Esophagus squamous epithelium (tissue), 5 donors: ENCODE data around the gene TNFSF13. TPM values are rescaled to one million over a fixed set of nuclear protein-coding genes. Genes with fewer than 3 reads are reported as not detected.
A peak's percentile ranks its signal among the peaks of the same experiment; 100 is the strongest.

Source experiments
- DNase-seq: peaks from one replicate; lab custom pipeline; 2025; lab: John Stamatoyannopoulos, UW
- H3K27ac ChIP-seq, 4 donors: fragments of 200-600 bp; sonication (generic); one replicate each; pipeline ENCODE4 v1.5.1; 2016 to 2019; ENCODE audit warnings: mild to moderate bottlenecking in 1 of 4
- H3K27me3 ChIP-seq, 4 donors: fragments of 200-600 bp; sonication (generic); 1 replicate in 3 of 4; 2 replicates in 1 of 4; pipeline versions ENCODE4 v1.5.1 to v1.6.0; 2017 to 2021; ENCODE audit warnings: antibody characterized with exemption in 1 of 4
- H3K36me3 ChIP-seq, 3 donors: fragments of 200-600 bp; sonication (generic); one replicate each; pipeline ENCODE4 v1.5.1; 2016 to 2019
- H3K4me1 ChIP-seq, 3 donors: fragments of 200-600 bp; sonication (generic); one replicate each; pipeline ENCODE4 v1.5.1; 2017 to 2019
- H3K4me3 ChIP-seq, 4 donors: fragments of 200-600 bp; sonication (generic); 1 replicate in 3 of 4; 2 replicates in 1 of 4; pipeline ENCODE4 v1.5.1; 2016 to 2019; ENCODE audit warnings: mild to moderate bottlenecking in 2 of 4, moderate library complexity in 1 of 4
- H3K9me3 ChIP-seq, 3 donors: fragments of 200-600 bp; sonication (generic); one replicate each; pipeline ENCODE4 v1.5.1; 2016 to 2019
- POLR2A ChIP-seq, 4 donors: fragments of 450-650 bp; IDR thresholded peaks; one replicate each; pipeline ENCODE4 v1.6.1; 2017; ENCODE audit warnings: antibody characterized with exemption in 4 of 4, mild to moderate bottlenecking in 4 of 4, moderate library complexity in 3 of 4
- WGBS, 2 donors: methylation state at CpG; one replicate each; pipeline ENCODE4 v1.1.5; 2018; 5-methylcytosine and 5-hydroxymethylcytosine counted together
- intact Hi-C: fragments of 100-400 bp; cut with DNase I; formaldehyde crosslinking; loops from one replicate; pipeline ENCODE4 v1.15.0; 2022
- total RNA-seq, 4 donors: library from RNA; depleted of rRNA; stranded (reverse); fragments of >200 nt; gene quantifications; one replicate each; pipeline ENCODE4 v1.1.0, GENCODE V29; 2016
- TF ChIP-seq, protein P1 (sequence below), 6 experiments: fragments of 450-650 bp in 4 of 6; fragments of 200-600 bp in 2 of 6; sonication (generic) in 2 of 6; IDR thresholded peaks; one replicate each; pipeline ENCODE4 v1.5.1; 2016 to 2019; ENCODE audit warnings: antibody characterized with exemption in 6 of 6, mild to moderate bottlenecking in 4 of 6, moderate library complexity in 4 of 6
- donor health status: DM: yes; HTN: yes; CAD: no.

The TNFSF13 gene
- total RNA-seq, 4 donors from 2014 or later, result 3.8 to 21.7 (median 10.9) TPM

DNA sequence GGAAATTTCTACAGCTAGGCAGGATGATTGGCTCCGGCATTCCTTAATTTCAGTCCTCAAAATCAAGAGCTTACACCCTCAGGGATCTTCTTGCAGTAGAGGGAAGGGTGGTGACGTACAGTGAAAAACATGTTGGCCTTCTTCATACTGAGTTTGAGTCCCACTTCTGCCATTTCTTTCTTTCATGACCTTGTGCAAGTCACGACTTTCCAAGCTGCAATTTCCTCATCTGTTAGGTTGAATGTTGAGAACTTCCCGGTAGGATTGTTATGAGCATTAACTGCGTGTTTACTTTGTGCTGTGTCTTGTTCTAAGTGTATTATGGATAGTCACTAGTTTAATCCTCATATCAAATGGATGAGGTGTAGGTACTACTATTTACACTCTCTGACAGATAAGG, 11.0 kb downstream of the TNFSF13 start:
- Histone ChIP-seq H3K27me3 (no peaks in the 10 kb centered on the region), H3K36me3 (peaks cover 9 to 75% (median 31%) of the 10 kb centered on the region in 3 donors), H3K4me1 (peaks cover 12 to 26% (median 13%) of the 10 kb centered on the region in 3 donors), H3K9me3 (no peaks in the 10 kb centered on the region), H3K27ac (no peak overlapping the region), H3K4me3 (no peak overlapping the region)
- no peak for DNase-seq
- intact Hi-C loops, result no loop called here
- WGBS, 2 donors, result 68 to 77% methylated on average over 5 of the region's 5 CpGs
- TF ChIP-seq POLR2A (IDR thresholded peaks at IDR 0.05), result no peak
- TF ChIP-seq, protein P1, sequence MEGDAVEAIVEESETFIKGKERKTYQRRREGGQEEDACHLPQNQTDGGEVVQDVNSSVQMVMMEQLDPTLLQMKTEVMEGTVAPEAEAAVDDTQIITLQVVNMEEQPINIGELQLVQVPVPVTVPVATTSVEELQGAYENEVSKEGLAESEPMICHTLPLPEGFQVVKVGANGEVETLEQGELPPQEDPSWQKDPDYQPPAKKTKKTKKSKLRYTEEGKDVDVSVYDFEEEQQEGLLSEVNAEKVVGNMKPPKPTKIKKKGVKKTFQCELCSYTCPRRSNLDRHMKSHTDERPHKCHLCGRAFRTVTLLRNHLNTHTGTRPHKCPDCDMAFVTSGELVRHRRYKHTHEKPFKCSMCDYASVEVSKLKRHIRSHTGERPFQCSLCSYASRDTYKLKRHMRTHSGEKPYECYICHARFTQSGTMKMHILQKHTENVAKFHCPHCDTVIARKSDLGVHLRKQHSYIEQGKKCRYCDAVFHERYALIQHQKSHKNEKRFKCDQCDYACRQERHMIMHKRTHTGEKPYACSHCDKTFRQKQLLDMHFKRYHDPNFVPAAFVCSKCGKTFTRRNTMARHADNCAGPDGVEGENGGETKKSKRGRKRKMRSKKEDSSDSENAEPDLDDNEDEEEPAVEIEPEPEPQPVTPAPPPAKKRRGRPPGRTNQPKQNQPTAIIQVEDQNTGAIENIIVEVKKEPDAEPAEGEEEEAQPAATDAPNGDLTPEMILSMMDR (IDR thresholded peaks at IDR 0.05), result no peak

- Histone ChIP-seq H3K4me3 (no peak overlapping the region), H3K9me3 (no peaks in the 10 kb centered on the region), H3K4me1 (peaks cover 20 to 28% (median 20%) of the 10 kb centered on the region in 3 donors), H3K27me3 (no peaks in the 10 kb centered on the region), H3K27ac (no peak overlapping the region), H3K36me3 (peaks cover 12 to 75% (median 32%) of the 10 kb centered on the region in 3 donors)
- TF ChIP-seq, protein P1 (IDR thresholded peaks at IDR 0.05), result no peak
- no peak for TF ChIP-seq POLR2A (IDR thresholded peaks at IDR 0.05)
- 67 to 97% methylated on average over 1 to 6 of the region's 10 CpGs for WGBS, 2 donors
- intact Hi-C loops, result no loop called here
- DNase-seq, result no peak
These were observed 11.8 kb downstream of the TNFSF13 start for GRCh38 chr17:7570351-7570750.

DNA sequence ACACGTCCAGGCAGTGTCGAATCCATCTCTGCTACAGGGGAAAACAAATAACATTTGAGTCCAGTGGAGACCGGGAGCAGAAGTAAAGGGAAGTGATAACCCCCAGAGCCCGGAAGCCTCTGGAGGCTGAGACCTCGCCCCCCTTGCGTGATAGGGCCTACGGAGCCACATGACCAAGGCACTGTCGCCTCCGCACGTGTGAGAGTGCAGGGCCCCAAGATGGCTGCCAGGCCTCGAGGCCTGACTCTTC, 13.7 kb downstream of the TNFSF13 start:
- intact Hi-C loops, result no loop called here

DNA sequence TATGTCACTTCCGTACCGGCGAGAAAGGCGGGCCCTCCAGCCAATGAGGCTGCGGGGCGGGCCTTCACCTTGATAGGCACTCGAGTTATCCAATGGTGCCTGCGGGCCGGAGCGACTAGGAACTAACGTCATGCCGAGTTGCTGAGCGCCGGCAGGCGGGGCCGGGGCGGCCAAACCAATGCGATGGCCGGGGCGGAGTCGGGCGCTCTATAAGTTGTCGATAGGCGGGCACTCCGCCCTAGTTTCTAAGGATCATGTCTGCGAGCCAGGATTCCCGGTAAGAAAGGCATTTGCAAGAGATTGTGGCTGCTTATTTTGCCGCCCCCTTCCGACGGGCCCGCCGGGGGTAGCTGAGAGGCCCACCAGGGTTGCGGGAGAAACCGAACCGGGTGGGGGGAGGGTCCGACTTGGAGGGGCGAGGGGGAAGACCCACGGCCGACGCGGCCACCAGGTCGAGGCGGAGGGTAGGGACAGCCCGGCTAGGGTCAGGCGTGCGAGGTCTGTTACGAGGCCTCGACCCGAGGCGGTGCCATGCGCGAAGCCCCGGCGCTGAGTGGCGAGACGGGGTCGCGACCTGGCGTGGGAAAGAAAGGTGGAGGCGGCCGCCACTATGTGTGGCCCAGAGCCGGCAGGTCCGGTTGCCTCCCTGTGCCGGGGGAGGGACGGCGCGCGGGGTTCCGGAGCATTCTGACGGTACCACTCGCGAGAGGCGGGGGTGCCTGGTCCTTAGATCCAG, 14.2 kb downstream of the TNFSF13 start:
- Histone ChIP-seq H3K4me3 (peak overlapping the region; percentile 73 to 100 (median 85)), H3K36me3 (peaks cover 34 to 75% (median 40%) of the 10 kb centered on the region in 3 donors), H3K4me1 (peaks cover 34 to 52% (median 36%) of the 10 kb centered on the region in 3 donors), H3K27ac (peak overlapping the region; percentile 97 to 100 (median 98)), H3K9me3 (no peaks in the 10 kb centered on the region), H3K27me3 (no peaks in the 10 kb centered on the region)
- intact Hi-C loops, result no loop called here
- TF ChIP-seq POLR2A (IDR thresholded peaks at IDR 0.05), result peak; percentile 31 to 98 (median 95)
- TF ChIP-seq, protein P1 (IDR thresholded peaks at IDR 0.05), result peak in 3 of 6 experiments; percentile 2 to 29 (median 18)
- DNase-seq, result peak; percentile 98
- 0% methylated on average over 6 to 26 of the region's 73 CpGs for WGBS, 2 donors

More for the DNA sequence above, 13.7 kb downstream of the TNFSF13 start:
- H3K36me3 ChIP-seq, result peaks cover 29 to 75% (median 38%) of the 10 kb centered on the region in 3 donors
- peaks cover 34 to 47% (median 36%) of the 10 kb centered on the region in 3 donors for H3K4me1 ChIP-seq
- TF ChIP-seq, protein P1 (IDR thresholded peaks at IDR 0.05), result peak in 1 of 6 experiments; percentile 8
- TF ChIP-seq POLR2A (IDR thresholded peaks at IDR 0.05), result no peak
- DNase-seq, result no peak
- H3K4me3 ChIP-seq, result peak overlapping the region; percentile 34 to 100 (median 76)
- no peaks in the 10 kb centered on the region for H3K9me3 ChIP-seq
- H3K27ac ChIP-seq, result peak overlapping the region; percentile 90 to 97 (median 94)
- H3K27me3 ChIP-seq, result no peaks in the 10 kb centered on the region
- 0 to 3% methylated on average over 1 to 11 of the region's 11 CpGs for WGBS, 2 donors

GRCh38 chr17:7573324-7574080, 15.0 kb downstream of the TNFSF13 start:
- DNase-seq, result peak; percentile 69
- 0 to 4% methylated on average over 5 to 12 of the region's 71 CpGs for WGBS, 2 donors
- Histone ChIP-seq H3K4me1 (peaks cover 36 to 59% (median 41%) of the 10 kb centered on the region in 3 donors), H3K4me3 (peak overlapping the region; percentile 73 to 100 (median 85)), H3K27ac (peak overlapping the region; percentile 97 to 100 (median 98)), H3K27me3 (no peaks in the 10 kb centered on the region), H3K36me3 (peaks cover 40 to 78% (median 47%) of the 10 kb centered on the region in 3 donors), H3K9me3 (no peaks in the 10 kb centered on the region)
- intact Hi-C loops, result no loop called here
- TF ChIP-seq POLR2A (IDR thresholded peaks at IDR 0.05), result peak in 1 of 4 donors; percentile 55
- TF ChIP-seq, protein P1 (IDR thresholded peaks at IDR 0.05), result no peak
